Omental fat pad (tissue), 4 donors: ENCODE data around the gene HELLS. TPM values are rescaled to one million over a fixed set of nuclear protein-coding genes. Genes with fewer than 3 reads are reported as not detected.
"Not testable (repeated sequence)": the region's sequence is repeated elsewhere in the genome, so short reads cannot be mapped to it uniquely, and the experiment has no call there.

Experiments
- ATAC-seq: fragments of 150-250 bp; one replicate; pipeline ENCODE4 v1.9.1; 2016; ENCODE audit warnings: mild to moderate bottlenecking, moderate library complexity; ENCODE audit not compliant: low FRiP score
- DNase-seq: peaks from one replicate; pipeline ENCODE4 v3.0.0-alpha.2; 2019; ENCODE audit warnings: low spot score
- CTCF ChIP-seq, 3 donors: fragments of 450-650 bp; IDR thresholded peaks; one replicate each; pipeline ENCODE4 v1.5.1; 2016 to 2017; ENCODE audit warnings: antibody characterized with exemption in 3 of 3, mild to moderate bottlenecking in 3 of 3, moderate library complexity in 2 of 3
- total RNA-seq, 4 donors: library from RNA; depleted of rRNA; stranded (reverse); fragments of >200 nt; gene quantifications; one replicate each; pipeline ENCODE4 v1.1.0, GENCODE V29; 2016

Gene HELLS
- total RNA-seq, 4 donors from 2014 or later, result 1.2 to 5.9 (median 3.1) TPM

GRCh38 chr10:94524711-94525110 lies 20.9 kb upstream of the HELLS start:
- no peak for ATAC-seq
- no peak for TF ChIP-seq CTCF (IDR thresholded peaks at IDR 0.05)
- no peak for DNase-seq

- not testable (repeated sequence) for DNase-seq, ATAC-seq
These were observed 14.0 kb upstream of the HELLS start for GRCh38 chr10:94531550-94531949.

- ATAC-seq, result no peak
- TF ChIP-seq CTCF (IDR thresholded peaks at IDR 0.05), result no peak
- DNase-seq, result no peak
These were observed 12.6 kb upstream of the HELLS start for GRCh38 chr10:94533027-94533426.

- DNase-seq, ATAC-seq: not testable (repeated sequence)
These were observed 3.3 kb upstream of the HELLS start for GRCh38 chr10:94542282-94542681.

GRCh38 chr10:94546049-94546900 lies 687 bp downstream of the HELLS start:
- TF ChIP-seq CTCF (IDR thresholded peaks at IDR 0.05), result no peak
- ATAC-seq, result peak; percentile 27
- DNase-seq, result no peak

- TF ChIP-seq CTCF (IDR thresholded peaks at IDR 0.05), result no peak
- DNase-seq (no peak), ATAC-seq (no peak)
These were observed 1.3 kb downstream of the HELLS start for GRCh38 chr10:94546901-94547185.

- ATAC-seq (no peak), DNase-seq (no peak)
- no peak for TF ChIP-seq CTCF (IDR thresholded peaks at IDR 0.05)
These were observed 3.6 kb downstream of the HELLS start for GRCh38 chr10:94549221-94549620.

- not testable (repeated sequence) for ATAC-seq, DNase-seq
These were observed 22.2 kb downstream of the HELLS start for GRCh38 chr10:94567714-94568307.
